HG03175 (cell line): Measurements from ENCODE around the gene CNFN.

ENCODE experiments used
- ATAC-seq: cut with Tn5 transposase; IDR thresholded peaks from one replicate; pipeline ENCODE4 v1.9.1; 2021; ENCODE audit warnings: mild to moderate bottlenecking, moderate library complexity; ENCODE audit not compliant: unreplicated experiment

The CNFN gene

GRCh38 chr19:42376177-42376555 lies 13.9 kb downstream of the CNFN start:
- no peak for ATAC-seq

- ATAC-seq: no peak
These were observed 14.5 kb downstream of the CNFN start for GRCh38 chr19:42375415-42376176.

GRCh38 chr19:42374826-42375376 lies 15.2 kb downstream of the CNFN start:
- no peak for ATAC-seq

- ATAC-seq: no peak
These were observed 19.4 kb downstream of the CNFN start for GRCh38 chr19:42370626-42371175.

GRCh38 chr19:42370068-42370520 lies 20.0 kb downstream of the CNFN start:
- no peak for ATAC-seq

GRCh38 chr19:42369433-42370067 lies 20.5 kb downstream of the CNFN start:
- no peak for ATAC-seq

GRCh38 chr19:42368765-42369164 lies 21.3 kb downstream of the CNFN start:
- ATAC-seq: no peak

GRCh38 chr19:42368360-42368759 lies 21.7 kb downstream of the CNFN start:
- ATAC-seq: no peak

- no peak for ATAC-seq
These were observed 22.2 kb downstream of the CNFN start for GRCh38 chr19:42367929-42368328.

GRCh38 chr19:42366673-42367072 lies 23.4 kb downstream of the CNFN start:
- no peak for ATAC-seq

- ATAC-seq: no peak
These were observed 26.3 kb downstream of the CNFN start for GRCh38 chr19:42363614-42364346.

- no peak for ATAC-seq
These were observed 27.1 kb downstream of the CNFN start for GRCh38 chr19:42362891-42363440.

GRCh38 chr19:42362342-42362741 lies 27.8 kb downstream of the CNFN start:
- no peak for ATAC-seq

GRCh38 chr19:42361545-42361910 lies 28.6 kb downstream of the CNFN start:
- no peak for ATAC-seq

GRCh38 chr19:42360787-42361544 lies 29.1 kb downstream of the CNFN start:
- ATAC-seq: no peak

- ATAC-seq: no peak
These were observed 32.8 kb downstream of the CNFN start for GRCh38 chr19:42357290-42357689.

- no peak for ATAC-seq
These were observed 33.4 kb downstream of the CNFN start for GRCh38 chr19:42356686-42357085.

- ATAC-seq: no peak
These were observed 34.2 kb downstream of the CNFN start for GRCh38 chr19:42355896-42356295.

- ATAC-seq: no peak
These were observed 36.6 kb downstream of the CNFN start for GRCh38 chr19:42353341-42354015.
